HCT116 (cell line): Measurements from ENCODE around the gene COBL. TPM values are rescaled to one million over a fixed set of nuclear protein-coding genes. Genes with fewer than 3 reads are reported as not detected.

Source experiments
- ATAC-seq: fragments of 200-7000 bp; cut with Tn5 transposase; 2 replicates; pipeline ENCODE4 v1.9.1; 2020; ENCODE audit warnings: mild to moderate bottlenecking, moderate library complexity
- BruUV-seq: library from RNA; stranded (reverse); fragments of 400-500 nt; replicated peaks from 2 replicates; lab custom pipeline; 2021; lab: Mats Ljungman, UMichigan
- CTCF ChIA-PET: fragments of 300-600 bp; sonication (Branson Sonifier 250); formaldehyde crosslinking; loops from one replicate; lab custom pipeline; 2021; ENCODE audit warnings: antibody characterized with exemption; lab: Charles Lee
- POLR2A ChIA-PET: fragments of 300-600, 350-600 bp; sonication (Branson Sonifier 250); formaldehyde crosslinking; loops from one replicate; lab custom pipeline; 2021; ENCODE audit warnings: antibody characterized with exemption; lab: Charles Lee
- RAD21 ChIA-PET, 2 experiments: fragments of 300-600 bp; sonication (Branson Sonifier 250); formaldehyde crosslinking; loops; one replicate each; lab custom pipeline; 2023; ENCODE audit warnings: low total read pairs in 2 of 2; ENCODE audit not compliant: uncharacterized antibody in 2 of 2, unreplicated experiment in 2 of 2, low non-redundant PET in 1 of 2; lab: Charles Lee
- DNase-seq: peaks from one replicate; pipeline ENCODE4 v3.0.0-alpha.2; 2010; ENCODE audit warnings: low read depth, low spot score
- H2AFZ ChIP-seq: fragments of 200-600 bp; shearing (Covaris generic), sonication (generic); 2 replicates; pipeline ENCODE4 v1.6.1; 2017; ENCODE audit warnings: low read depth, mixed run types, mixed read lengths, antibody characterized with exemption, low read length; ENCODE audit not compliant: poor library complexity, severe bottlenecking
- H3K27ac ChIP-seq: 2 replicates; pipeline ENCODE4 v1.5.1; 2012; ENCODE audit warnings: low read depth, low read length
- H3K27me3 ChIP-seq: fragments of 200-600 bp; sonication (generic); 2 replicates; pipeline ENCODE4 v1.6.1; 2016; ENCODE audit warnings: mixed run types, low read length, mixed read lengths; ENCODE audit not compliant: insufficient read depth
- H3K36me3 ChIP-seq, 2 experiments: fragments of 200-500 bp in 1 of 2; fragments of 200-600 bp in 1 of 2; sonication (Bioruptor generic) in 1 of 2; sonication (generic) in 1 of 2; 2 replicates each; pipeline versions ENCODE4 v1.5.1 to v1.6.1; 2014 to 2016; ENCODE audit warnings: low read length in 2 of 2, inconsistent platforms in 1 of 2, mixed read lengths in 1 of 2, mixed run types in 1 of 2; ENCODE audit not compliant: insufficient read depth in 2 of 2, control insufficient read depth in 1 of 2
- H3K4me1 ChIP-seq, 2 experiments: fragments of 200-600 bp in 1 of 2; sonication (generic) in 1 of 2; 2 replicates each; pipeline versions ENCODE4 v1.5.1 to v1.6.1; 2012 to 2017; ENCODE audit warnings: low read length in 2 of 2, inconsistent platforms in 1 of 2, mild to moderate bottlenecking in 1 of 2, mixed read lengths in 1 of 2, mixed run types in 1 of 2, moderate library complexity in 1 of 2; ENCODE audit not compliant: insufficient read depth in 2 of 2, control insufficient read depth in 1 of 2
- H3K4me2 ChIP-seq: fragments of 200-600 bp; sonication (generic); 2 replicates; pipeline ENCODE4 v1.6.1; 2017; ENCODE audit warnings: mixed run types, low read length, mixed read lengths
- H3K4me3 ChIP-seq, 2 experiments: fragments of 200-600 bp in 1 of 2; sonication (generic) in 1 of 2; replicated peaks in 1 of 2; 2 replicates each; pipeline ENCODE4 v1.5.1; 2011 to 2016; ENCODE audit warnings: low read length in 2 of 2, control low read depth in 1 of 2, low read depth in 1 of 2, mild to moderate bottlenecking in 1 of 2, mixed read lengths in 1 of 2, mixed run types in 1 of 2
- H3K79me2 ChIP-seq: fragments of 200-600 bp; sonication (generic); 2 replicates; pipeline ENCODE4 v1.6.1; 2017; ENCODE audit warnings: mild to moderate bottlenecking, mixed run types, low read length, moderate library complexity, mixed read lengths; ENCODE audit not compliant: insufficient read depth
- H3K9ac ChIP-seq: fragments of 200-600 bp; sonication (generic); 2 replicates; pipeline ENCODE4 v1.6.1; 2016; ENCODE audit warnings: low read length, mixed read lengths
- H3K9me2 ChIP-seq: fragments of 200-600 bp; sonication (generic), shearing (Covaris generic); 2 replicates; pipeline ENCODE4 v1.6.1; 2017; ENCODE audit warnings: mixed run types, mild to moderate bottlenecking, moderate library complexity; ENCODE audit not compliant: insufficient read depth
- H3K9me3 ChIP-seq, 2 experiments: fragments of 200-500 bp in 1 of 2; fragments of 200-600 bp in 1 of 2; sonication (Bioruptor generic) in 1 of 2; sonication (generic) in 1 of 2; 2 replicates each; pipeline ENCODE4 v1.6.1; 2014 to 2017; ENCODE audit warnings: low read length in 2 of 2, mixed read lengths in 2 of 2, inconsistent platforms in 1 of 2, low read depth in 1 of 2, mild to moderate bottlenecking in 1 of 2, mixed run types in 1 of 2, moderate library complexity in 1 of 2; ENCODE audit not compliant: control insufficient read depth in 1 of 2, insufficient read depth in 1 of 2
- H4K20me1 ChIP-seq: fragments of 200-600 bp; sonication (generic), shearing (Covaris generic); 2 replicates; pipeline ENCODE4 v1.6.1; 2017; ENCODE audit warnings: mixed run types, mild to moderate bottlenecking, moderate library complexity; ENCODE audit not compliant: insufficient read depth
- CBX3 ChIP-seq: IDR thresholded peaks from 2 replicates; pipeline ENCODE4 v1.6.1; 2012; ENCODE audit warnings: low read depth
- CEBPB ChIP-seq: IDR thresholded peaks from 2 replicates; pipeline ENCODE4 v1.6.1; 2012; ENCODE audit warnings: low read depth
- EGR1 ChIP-seq: IDR thresholded peaks from 2 replicates; pipeline ENCODE4 v1.6.1; 2012; ENCODE audit warnings: low read depth
- EZH2phosphoT487 ChIP-seq: fragments of 200-600 bp; IDR thresholded peaks from 2 replicates; pipeline ENCODE4 v1.6.1; 2018; ENCODE audit warnings: antibody characterized with exemption, borderline replicate concordance
- MAX ChIP-seq: IDR thresholded peaks from 2 replicates; pipeline ENCODE4 v1.6.1; 2012
- POLR2AphosphoS5 ChIP-seq: IDR thresholded peaks from 2 replicates; pipeline ENCODE4 v1.6.1; 2011; ENCODE audit warnings: mild to moderate bottlenecking, low read depth, low read length, moderate library complexity
- RAD21 ChIP-seq: IDR thresholded peaks from 2 replicates; pipeline ENCODE4 v1.6.1; 2012; ENCODE audit warnings: low read depth, mild to moderate bottlenecking
- REST ChIP-seq: IDR thresholded peaks from 2 replicates; pipeline ENCODE4 v1.6.1; 2012; ENCODE audit warnings: low read depth
- SIN3A ChIP-seq: IDR thresholded peaks from 2 replicates; pipeline ENCODE4 v1.6.1; 2012; ENCODE audit warnings: low read depth
- SP1 ChIP-seq: IDR thresholded peaks from 2 replicates; pipeline ENCODE4 v1.6.1; 2012; ENCODE audit warnings: low read depth
- SRF ChIP-seq: IDR thresholded peaks from 2 replicates; pipeline ENCODE4 v1.6.1; 2012; ENCODE audit warnings: low read depth
- TCF7L2 ChIP-seq: IDR thresholded peaks from 2 replicates; pipeline ENCODE4 v1.7.0; 2011; ENCODE audit warnings: borderline replicate concordance, inconsistent platforms; ENCODE audit not compliant: insufficient read depth, insufficient read length; ENCODE audit errors: extremely low read depth
- YY1 ChIP-seq: IDR thresholded peaks from 2 replicates; pipeline ENCODE4 v1.6.1; 2011; ENCODE audit warnings: low read length, low read depth, moderate library complexity, mild to moderate bottlenecking; ENCODE audit not compliant: insufficient replicate concordance; ENCODE audit errors: extremely low read depth
- ZFX ChIP-seq: fragments of 450-650 bp; IDR thresholded peaks from 2 replicates; pipeline ENCODE4 v1.6.1; 2017
- ZNF274 ChIP-seq: fragments of 200-500 bp; sonication (Bioruptor generic); IDR thresholded peaks from 2 replicates; pipeline ENCODE4 v1.6.1; 2014; ENCODE audit warnings: mild to moderate bottlenecking, low read depth, low read length, inconsistent platforms
- intact Hi-C: fragments of 100-400 bp; cut with micrococcal nuclease; formaldehyde crosslinking; loops from 2 replicates; pipeline ENCODE4 v1.10.0; 2022
- total RNA-seq: library from RNA; stranded (reverse); gene quantifications from one replicate; pipeline ENCODE4 v1.2.1, GENCODE V29; 2021; ENCODE audit not compliant: unreplicated experiment
- TF ChIP-seq, protein P1 (sequence below): IDR thresholded peaks from 2 replicates; pipeline ENCODE4 v1.6.1; 2011; ENCODE audit warnings: mild to moderate bottlenecking, low read length, moderate library complexity; ENCODE audit not compliant: insufficient replicate concordance; ENCODE audit errors: extremely low read depth
- TF ChIP-seq, protein P2 (sequence below): IDR thresholded peaks from 2 replicates; pipeline ENCODE4 v1.6.1; 2012

COBL gene
- total RNA-seq, 1 experiment from 2014 or later, result 19.3 TPM

DNA sequence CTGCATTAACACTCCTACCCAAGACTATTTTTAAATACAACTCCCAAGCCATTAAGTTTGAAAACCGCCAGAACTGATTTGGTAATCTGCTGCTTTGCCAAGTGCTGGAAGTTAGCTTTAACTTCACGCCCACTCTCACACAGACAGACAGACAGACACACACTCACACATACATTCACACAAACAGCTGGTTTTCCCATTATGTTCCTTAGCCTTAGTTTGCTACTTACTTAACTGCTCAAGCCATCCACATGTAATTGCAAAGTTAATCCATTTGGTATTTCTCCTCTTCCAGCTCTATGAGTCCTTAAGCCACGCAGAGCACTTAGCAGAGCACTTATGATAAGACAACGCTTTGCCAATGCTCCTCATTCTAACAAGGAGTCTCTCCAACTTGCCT, 8.3 kb downstream of the COBL start:
- H3K4me3 ChIP-seq, result no peak overlapping the region
- peaks cover 18% of the 10 kb centered on the region for H3K79me2 ChIP-seq
- no peaks in the 10 kb centered on the region for H3K27me3 ChIP-seq
- no peak overlapping the region for H2AFZ ChIP-seq
- TF ChIP-seq ZFX (no peak), CEBPB (no peak), EZH2phosphoT487 (no peak), YY1 (no peak), EGR1 (no peak), SP1 (no peak), MAX (no peak), ZNF274 (no peak), RAD21 (no peak), REST (no peak), TCF7L2 (no peak), CBX3 (no peak), POLR2AphosphoS5 (no peak), SIN3A (no peak), SRF (no peak)
- TF ChIP-seq, protein P1, sequence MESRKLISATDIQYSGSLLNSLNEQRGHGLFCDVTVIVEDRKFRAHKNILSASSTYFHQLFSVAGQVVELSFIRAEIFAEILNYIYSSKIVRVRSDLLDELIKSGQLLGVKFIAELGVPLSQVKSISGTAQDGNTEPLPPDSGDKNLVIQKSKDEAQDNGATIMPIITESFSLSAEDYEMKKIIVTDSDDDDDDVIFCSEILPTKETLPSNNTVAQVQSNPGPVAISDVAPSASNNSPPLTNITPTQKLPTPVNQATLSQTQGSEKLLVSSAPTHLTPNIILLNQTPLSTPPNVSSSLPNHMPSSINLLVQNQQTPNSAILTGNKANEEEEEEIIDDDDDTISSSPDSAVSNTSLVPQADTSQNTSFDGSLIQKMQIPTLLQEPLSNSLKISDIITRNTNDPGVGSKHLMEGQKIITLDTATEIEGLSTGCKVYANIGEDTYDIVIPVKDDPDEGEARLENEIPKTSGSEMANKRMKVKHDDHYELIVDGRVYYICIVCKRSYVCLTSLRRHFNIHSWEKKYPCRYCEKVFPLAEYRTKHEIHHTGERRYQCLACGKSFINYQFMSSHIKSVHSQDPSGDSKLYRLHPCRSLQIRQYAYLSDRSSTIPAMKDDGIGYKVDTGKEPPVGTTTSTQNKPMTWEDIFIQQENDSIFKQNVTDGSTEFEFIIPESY, result no peak
- TF ChIP-seq, protein P2, sequence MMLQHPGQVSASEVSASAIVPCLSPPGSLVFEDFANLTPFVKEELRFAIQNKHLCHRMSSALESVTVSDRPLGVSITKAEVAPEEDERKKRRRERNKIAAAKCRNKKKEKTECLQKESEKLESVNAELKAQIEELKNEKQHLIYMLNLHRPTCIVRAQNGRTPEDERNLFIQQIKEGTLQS, result no peak
- ChIA-PET POLR2A (no interaction called here), CTCF (no interaction called here), RAD21 (no interaction called here)
- no peaks in the 10 kb centered on the region for H4K20me1 ChIP-seq
- no peak overlapping the region for H3K4me2 ChIP-seq
- no peaks in the 10 kb centered on the region for H3K9me3 ChIP-seq
- intact Hi-C loops, result no loop called here
- H3K9me2 ChIP-seq, result no peaks in the 10 kb centered on the region
- H3K4me1 ChIP-seq, result peaks cover 4% of the 10 kb centered on the region in 2 experiments
- no peak overlapping the region for H3K9ac ChIP-seq
- DNase-seq, result no peak
- H3K36me3 ChIP-seq, result no peaks in the 10 kb centered on the region
- no peak overlapping the region for H3K27ac ChIP-seq
- ATAC-seq, result no peak
- no TSS peak for BruUV-seq
